ENCODE results near the gene CHRDL2. TPM values are rescaled to one million over a fixed set of nuclear protein-coding genes. Genes with fewer than 3 reads are reported as not detected.
A peak's percentile ranks its signal among the peaks of the same experiment; 100 is the strongest.

Gene CHRDL2
- total RNA-seq, 4 donors from 2014 or later: 0.28 to 0.96 TPM; not detected in 2

GRCh38 chr11:74686792-74687191 lies 44.4 kb downstream of the CHRDL2 start:
- peak; percentile 51 for ATAC-seq (ENCODE audit: low FRiP score)
- TF ChIP-seq, protein P1, sequence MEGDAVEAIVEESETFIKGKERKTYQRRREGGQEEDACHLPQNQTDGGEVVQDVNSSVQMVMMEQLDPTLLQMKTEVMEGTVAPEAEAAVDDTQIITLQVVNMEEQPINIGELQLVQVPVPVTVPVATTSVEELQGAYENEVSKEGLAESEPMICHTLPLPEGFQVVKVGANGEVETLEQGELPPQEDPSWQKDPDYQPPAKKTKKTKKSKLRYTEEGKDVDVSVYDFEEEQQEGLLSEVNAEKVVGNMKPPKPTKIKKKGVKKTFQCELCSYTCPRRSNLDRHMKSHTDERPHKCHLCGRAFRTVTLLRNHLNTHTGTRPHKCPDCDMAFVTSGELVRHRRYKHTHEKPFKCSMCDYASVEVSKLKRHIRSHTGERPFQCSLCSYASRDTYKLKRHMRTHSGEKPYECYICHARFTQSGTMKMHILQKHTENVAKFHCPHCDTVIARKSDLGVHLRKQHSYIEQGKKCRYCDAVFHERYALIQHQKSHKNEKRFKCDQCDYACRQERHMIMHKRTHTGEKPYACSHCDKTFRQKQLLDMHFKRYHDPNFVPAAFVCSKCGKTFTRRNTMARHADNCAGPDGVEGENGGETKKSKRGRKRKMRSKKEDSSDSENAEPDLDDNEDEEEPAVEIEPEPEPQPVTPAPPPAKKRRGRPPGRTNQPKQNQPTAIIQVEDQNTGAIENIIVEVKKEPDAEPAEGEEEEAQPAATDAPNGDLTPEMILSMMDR (IDR thresholded peaks at IDR 0.05): no peak
- DNase-seq (ENCODE audit: low spot score): no peak

GRCh38 chr11:74685905-74686304 lies 45.3 kb downstream of the CHRDL2 start:
- TF ChIP-seq, protein P1 (IDR thresholded peaks at IDR 0.05): no peak
- ATAC-seq (ENCODE audit: low FRiP score): no peak
- DNase-seq (ENCODE audit: low spot score): no peak

GRCh38 chr11:74685338-74685737 lies 45.9 kb downstream of the CHRDL2 start:
- TF ChIP-seq, protein P1 (IDR thresholded peaks at IDR 0.05): no peak
- ATAC-seq (ENCODE audit: low FRiP score) (no peak), DNase-seq (ENCODE audit: low spot score) (no peak)

- ATAC-seq (ENCODE audit: low FRiP score): no peak
- TF ChIP-seq, protein P1 (IDR thresholded peaks at IDR 0.05): no peak
- no peak for DNase-seq (ENCODE audit: low spot score)
Observed at GRCh38 chr11:74684661-74685060, 46.6 kb downstream of the CHRDL2 start.

GRCh38 chr11:74683941-74684481 lies 47.2 kb downstream of the CHRDL2 start:
- TF ChIP-seq, protein P1 (IDR thresholded peaks at IDR 0.05): no peak
- no peak for DNase-seq (ENCODE audit: low spot score)
- no peak for ATAC-seq (ENCODE audit: low FRiP score)

DNA sequence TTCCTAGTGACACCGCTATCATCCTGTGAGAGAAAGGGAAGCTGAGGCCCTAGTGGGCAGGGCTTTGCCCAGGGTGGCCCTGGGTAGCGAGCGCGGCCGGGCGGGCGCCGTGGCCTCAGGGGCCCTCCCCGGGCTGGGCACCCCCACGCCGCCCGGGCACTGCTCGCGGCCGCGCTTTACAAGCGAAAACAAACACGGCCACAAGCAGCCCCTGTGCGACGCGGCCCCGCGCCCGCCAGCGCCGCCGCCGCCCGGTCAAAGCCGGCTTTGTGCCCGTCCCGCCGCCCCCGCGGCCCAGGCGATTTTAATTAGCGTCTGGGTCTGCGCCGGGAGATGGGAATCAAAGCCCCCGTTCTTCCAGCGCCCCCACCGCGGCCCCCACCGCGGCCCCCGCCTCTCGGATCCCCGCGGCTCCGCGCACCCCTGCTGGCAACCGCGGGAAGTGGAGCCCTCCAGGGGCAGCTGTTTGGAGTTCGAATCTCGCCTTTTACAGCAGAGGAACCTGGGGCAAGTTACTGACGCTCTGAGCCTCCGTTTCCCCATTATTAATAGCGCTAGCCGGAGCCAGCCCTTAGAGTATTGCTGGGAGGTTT lies 47.9 kb downstream of the CHRDL2 start:
- TF ChIP-seq, protein P1 (IDR thresholded peaks at IDR 0.05): no peak
- ATAC-seq (ENCODE audit: low FRiP score) (no peak), DNase-seq (ENCODE audit: low spot score) (no peak)

GRCh38 chr11:74682731-74683278 lies 48.4 kb downstream of the CHRDL2 start:
- TF ChIP-seq, protein P1 (IDR thresholded peaks at IDR 0.05): no peak
- ATAC-seq (ENCODE audit: low FRiP score) (no peak), DNase-seq (ENCODE audit: low spot score) (no peak)
